Fibroblast of lung (primary cell): Measurements from ENCODE around the gene ENOX1. TPM values are rescaled to one million over a fixed set of nuclear protein-coding genes. Genes with fewer than 3 reads are reported as not detected.

Experiments used
- DNase-seq, 2 donors: peaks; one replicate each; pipeline versions ENCODE4 v3.0.0 to v3.0.0-alpha.2; 2010; ENCODE audit warnings: low read depth in 2 of 2
- H2AFZ ChIP-seq: 2 replicates; pipeline ENCODE4 v1.5.1; 2012; ENCODE audit warnings: low read length, control low read depth, inconsistent platforms
- H3K27ac ChIP-seq: 2 replicates; pipeline ENCODE4 v1.5.1; 2011; ENCODE audit warnings: low read length, control low read depth; ENCODE audit not compliant: insufficient read depth
- H3K27me3 ChIP-seq: 2 replicates; pipeline ENCODE4 v1.5.1; 2011; ENCODE audit warnings: mild to moderate bottlenecking, low read length; ENCODE audit not compliant: control insufficient read depth, insufficient read depth
- H3K36me3 ChIP-seq: 2 replicates; pipeline ENCODE4 v1.5.1; 2011; ENCODE audit warnings: low read length; ENCODE audit not compliant: control insufficient read depth, insufficient read depth
- H3K4me1 ChIP-seq: 2 replicates; pipeline ENCODE4 v1.5.1; 2011; ENCODE audit warnings: low read length; ENCODE audit not compliant: control insufficient read depth, insufficient read depth; ENCODE audit errors: extremely low read depth
- H3K4me2 ChIP-seq: 2 replicates; pipeline ENCODE4 v1.5.1; 2011; ENCODE audit warnings: low read length, control low read depth; ENCODE audit not compliant: insufficient read depth; ENCODE audit errors: extremely low read depth
- H3K4me3 ChIP-seq, 4 experiments: fragments of 200-600 bp in 1 of 4; sonication (generic) in 1 of 4; replicated peaks in 1 of 4; 2 replicates each; pipeline ENCODE4 v1.5.1; 2011 to 2016; ENCODE audit warnings: low read length in 4 of 4, low read depth in 3 of 4, mild to moderate bottlenecking in 3 of 4, control low read depth in 2 of 4, inconsistent platforms in 1 of 4, mixed read lengths in 1 of 4; ENCODE audit not compliant: insufficient read depth in 1 of 4; ENCODE audit errors: control extremely low read depth in 1 of 4
- H3K79me2 ChIP-seq: 2 replicates; pipeline ENCODE4 v1.5.1; 2012; ENCODE audit warnings: mild to moderate bottlenecking, low read length, inconsistent platforms; ENCODE audit not compliant: control insufficient read depth, insufficient read depth
- H3K9ac ChIP-seq: 2 replicates; pipeline ENCODE4 v1.5.1; 2011; ENCODE audit warnings: mild to moderate bottlenecking, low read length, control low read depth; ENCODE audit not compliant: insufficient read depth
- H3K9me3 ChIP-seq: 2 replicates; pipeline ENCODE4 v1.5.1; 2012; ENCODE audit warnings: low read depth, low read length; ENCODE audit not compliant: control insufficient read depth, insufficient read depth
- H4K20me1 ChIP-seq: 2 replicates; pipeline ENCODE4 v1.5.1; 2011; ENCODE audit warnings: low read length; ENCODE audit not compliant: control insufficient read depth, insufficient read depth; ENCODE audit errors: extremely low read depth
- EZH2 ChIP-seq: IDR thresholded peaks from 2 replicates; pipeline ENCODE4 v1.5.1; 2012; ENCODE audit warnings: low read length, control low read depth, mild to moderate bottlenecking; ENCODE audit errors: missing control alignments
- polyA plus RNA-seq, 2 donors: library from polyadenylated mRNA; depleted of rRNA in 1 of 2; stranded (reverse) in 1 of 2; unstranded in 1 of 2; fragments of >200 nt; gene quantifications; 2 replicates each; pipeline ENCODE4 v1.2.1, GENCODE V29; 2011 to 2012; ENCODE audit warnings: missing spikeins in 1 of 2
- total RNA-seq: library from RNA; depleted of rRNA; stranded (reverse); fragments of >200 nt; gene quantifications from 2 replicates; pipeline ENCODE4 v1.2.1, GENCODE V29; 2014
- TF ChIP-seq, protein P1 (sequence below), 2 donors: IDR thresholded peaks in 1 of 2; conservative IDR thresholded peaks in 1 of 2; 1 replicate in 1 of 2; 2 replicates in 1 of 2; pipeline ENCODE4 v1.5.1; 2011 to 2012; ENCODE audit warnings: low read length in 2 of 2, control low read depth in 1 of 2, inconsistent platforms in 1 of 2, low read depth in 1 of 2, mild to moderate bottlenecking in 1 of 2

ENOX1 gene
- total and polyA plus RNA-seq, 2 donors (not counting 1 experiment from before 2014, with no cell fraction given), result 3.5 to 7.6 TPM

GRCh38 chr13:43492745-43493144 is 294.0 kb downstream of the ENOX1 start:
- no peak for TF ChIP-seq EZH2
- TF ChIP-seq, protein P1, sequence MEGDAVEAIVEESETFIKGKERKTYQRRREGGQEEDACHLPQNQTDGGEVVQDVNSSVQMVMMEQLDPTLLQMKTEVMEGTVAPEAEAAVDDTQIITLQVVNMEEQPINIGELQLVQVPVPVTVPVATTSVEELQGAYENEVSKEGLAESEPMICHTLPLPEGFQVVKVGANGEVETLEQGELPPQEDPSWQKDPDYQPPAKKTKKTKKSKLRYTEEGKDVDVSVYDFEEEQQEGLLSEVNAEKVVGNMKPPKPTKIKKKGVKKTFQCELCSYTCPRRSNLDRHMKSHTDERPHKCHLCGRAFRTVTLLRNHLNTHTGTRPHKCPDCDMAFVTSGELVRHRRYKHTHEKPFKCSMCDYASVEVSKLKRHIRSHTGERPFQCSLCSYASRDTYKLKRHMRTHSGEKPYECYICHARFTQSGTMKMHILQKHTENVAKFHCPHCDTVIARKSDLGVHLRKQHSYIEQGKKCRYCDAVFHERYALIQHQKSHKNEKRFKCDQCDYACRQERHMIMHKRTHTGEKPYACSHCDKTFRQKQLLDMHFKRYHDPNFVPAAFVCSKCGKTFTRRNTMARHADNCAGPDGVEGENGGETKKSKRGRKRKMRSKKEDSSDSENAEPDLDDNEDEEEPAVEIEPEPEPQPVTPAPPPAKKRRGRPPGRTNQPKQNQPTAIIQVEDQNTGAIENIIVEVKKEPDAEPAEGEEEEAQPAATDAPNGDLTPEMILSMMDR (conservative IDR thresholded peaks at IDR 0.05 in 1 of 2, IDR thresholded peaks at IDR 0.05 in 1 of 2; ENCODE audit: low read depth in 1 of 2, low read length in 2 of 2), result no peak
- H3K4me3 ChIP-seq, result no peak overlapping the region

DNA sequence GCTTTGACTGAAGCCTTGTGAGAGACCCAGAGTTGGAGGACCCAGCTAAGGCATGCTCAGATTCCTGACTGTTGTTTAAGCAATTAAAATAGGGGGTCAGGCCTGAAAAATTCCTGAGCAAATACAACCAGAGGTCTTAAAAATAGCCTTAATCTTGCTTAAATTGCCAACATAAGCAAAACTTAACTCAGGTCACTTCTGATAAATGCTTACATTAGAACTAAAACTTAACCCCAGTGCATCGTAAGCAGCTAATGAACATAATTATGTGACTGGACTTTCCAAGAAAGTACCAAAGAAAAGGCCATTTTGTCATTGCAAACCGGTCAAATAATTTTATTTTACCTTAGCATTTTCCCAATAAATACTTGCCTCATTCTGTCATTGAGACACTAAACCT is 294.5 kb downstream of the ENOX1 start:
- Histone ChIP-seq H4K20me1 (no peaks in the 10 kb centered on the region), H2AFZ (no peak overlapping the region), H3K4me2 (no peak overlapping the region), H3K4me3 (no peak overlapping the region), H3K9me3 (no peaks in the 10 kb centered on the region), H3K36me3 (no peaks in the 10 kb centered on the region), H3K79me2 (no peaks in the 10 kb centered on the region), H3K27me3 (no peaks in the 10 kb centered on the region), H3K4me1 (no peaks in the 10 kb centered on the region), H3K27ac (no peak overlapping the region), H3K9ac (no peak overlapping the region)
- no peak for DNase-seq
- no peak for TF ChIP-seq EZH2
- TF ChIP-seq, protein P1 (conservative IDR thresholded peaks at IDR 0.05 in 1 of 2, IDR thresholded peaks at IDR 0.05 in 1 of 2; ENCODE audit: low read depth in 1 of 2, low read length in 2 of 2), result no peak

More at GRCh38 chr13:43492745-43493144, 294.0 kb downstream of the ENOX1 start:
- Histone ChIP-seq H3K27me3 (no peaks in the 10 kb centered on the region), H3K9me3 (no peaks in the 10 kb centered on the region), H3K79me2 (no peaks in the 10 kb centered on the region), H2AFZ (no peak overlapping the region), H4K20me1 (no peaks in the 10 kb centered on the region), H3K4me1 (no peaks in the 10 kb centered on the region), H3K4me2 (no peak overlapping the region), H3K27ac (no peak overlapping the region), H3K36me3 (no peaks in the 10 kb centered on the region), H3K9ac (no peak overlapping the region)
- DNase-seq, result no peak

DNA sequence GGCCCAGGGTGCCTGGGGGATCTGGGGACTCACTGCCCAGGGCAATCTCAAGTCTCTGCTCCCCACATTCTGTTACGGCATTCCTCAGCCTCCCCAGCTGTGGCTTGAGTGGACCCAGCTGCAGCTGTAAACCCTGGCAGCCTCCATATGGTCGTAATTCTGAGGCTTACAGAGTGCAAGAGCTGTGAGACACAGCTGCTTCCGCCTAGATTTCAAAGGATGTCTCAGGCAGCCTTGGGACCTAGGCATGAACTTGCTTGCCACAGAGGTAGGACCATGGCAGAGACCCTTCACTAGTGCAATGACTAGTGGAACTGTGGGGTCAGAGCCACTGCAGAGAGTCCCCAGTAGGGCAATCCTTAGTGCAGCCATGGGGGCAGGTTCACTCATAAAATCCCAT is 297.5 kb downstream of the ENOX1 start:
- DNase-seq, result peak in 1 of 2 donors; percentile 60
- Histone ChIP-seq H3K4me2 (no peak overlapping the region), H3K9ac (no peak overlapping the region), H3K4me1 (no peaks in the 10 kb centered on the region), H3K4me3 (no peak overlapping the region), H4K20me1 (no peaks in the 10 kb centered on the region), H3K79me2 (no peaks in the 10 kb centered on the region), H3K27me3 (no peaks in the 10 kb centered on the region), H2AFZ (no peak overlapping the region), H3K36me3 (no peaks in the 10 kb centered on the region), H3K9me3 (no peaks in the 10 kb centered on the region), H3K27ac (no peak overlapping the region)
- TF ChIP-seq EZH2, result no peak
- TF ChIP-seq, protein P1 (conservative IDR thresholded peaks at IDR 0.05 in 1 of 2, IDR thresholded peaks at IDR 0.05 in 1 of 2; ENCODE audit: low read depth in 1 of 2, low read length in 2 of 2), result no peak
